ENCODE results near the gene GRP.

Gene GRP

DNA sequence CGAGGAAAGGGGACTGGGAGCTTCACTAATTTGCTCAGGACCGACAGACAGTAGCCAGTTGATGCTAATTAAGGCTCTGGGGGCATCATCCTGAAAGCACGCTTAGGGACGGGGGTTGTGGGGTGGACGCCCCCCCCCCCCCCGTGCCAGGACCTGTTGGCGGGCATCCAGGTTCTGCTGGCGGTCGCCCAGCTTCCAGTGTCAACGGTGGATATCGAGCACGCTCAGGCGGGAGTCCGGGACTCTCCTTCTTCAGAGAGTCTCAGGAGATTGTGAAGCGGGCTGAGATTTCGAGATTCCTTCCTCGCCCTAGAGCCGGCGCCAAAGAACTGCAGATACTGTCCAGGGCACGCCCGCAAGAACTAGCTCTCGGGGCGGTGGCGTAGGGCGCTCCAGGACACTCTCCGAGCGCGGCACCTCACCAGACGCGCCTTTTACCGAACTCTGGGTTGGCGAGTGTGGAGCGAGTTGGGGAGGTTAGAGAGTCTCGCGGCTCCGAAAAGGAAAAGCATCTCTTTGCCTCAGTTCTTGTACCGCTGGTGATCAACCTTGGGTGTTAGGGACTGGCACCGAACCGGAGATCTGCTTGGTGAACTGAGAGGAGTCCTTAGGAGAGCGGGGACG, 47.7 kb downstream of the GRP start:
- TF ChIP-seq, protein P1, sequence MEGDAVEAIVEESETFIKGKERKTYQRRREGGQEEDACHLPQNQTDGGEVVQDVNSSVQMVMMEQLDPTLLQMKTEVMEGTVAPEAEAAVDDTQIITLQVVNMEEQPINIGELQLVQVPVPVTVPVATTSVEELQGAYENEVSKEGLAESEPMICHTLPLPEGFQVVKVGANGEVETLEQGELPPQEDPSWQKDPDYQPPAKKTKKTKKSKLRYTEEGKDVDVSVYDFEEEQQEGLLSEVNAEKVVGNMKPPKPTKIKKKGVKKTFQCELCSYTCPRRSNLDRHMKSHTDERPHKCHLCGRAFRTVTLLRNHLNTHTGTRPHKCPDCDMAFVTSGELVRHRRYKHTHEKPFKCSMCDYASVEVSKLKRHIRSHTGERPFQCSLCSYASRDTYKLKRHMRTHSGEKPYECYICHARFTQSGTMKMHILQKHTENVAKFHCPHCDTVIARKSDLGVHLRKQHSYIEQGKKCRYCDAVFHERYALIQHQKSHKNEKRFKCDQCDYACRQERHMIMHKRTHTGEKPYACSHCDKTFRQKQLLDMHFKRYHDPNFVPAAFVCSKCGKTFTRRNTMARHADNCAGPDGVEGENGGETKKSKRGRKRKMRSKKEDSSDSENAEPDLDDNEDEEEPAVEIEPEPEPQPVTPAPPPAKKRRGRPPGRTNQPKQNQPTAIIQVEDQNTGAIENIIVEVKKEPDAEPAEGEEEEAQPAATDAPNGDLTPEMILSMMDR (IDR thresholded peaks at IDR 0.05; ENCODE audit: insufficient read depth, low read length, missing control alignments) = no peak
- no peak for DNase-seq (ENCODE audit: low read depth, low spot score)
- ChIA-PET POLR2A (interaction anchor here (0.8 kb wide), 1 partner anchor 11 kb away, joined by 4 read pairs; no protein-coding TSS in a partner anchor), CTCF (interaction anchor here (0.9 to 6.1 kb wide), 3 partner anchors 15 to 135 kb away, joined by 3 to 29 read pairs (median 7); no protein-coding TSS in a partner anchor)
- no peak overlapping the region for H3K4me3 ChIP-seq (ENCODE audit: low read depth, low read length)

DNA sequence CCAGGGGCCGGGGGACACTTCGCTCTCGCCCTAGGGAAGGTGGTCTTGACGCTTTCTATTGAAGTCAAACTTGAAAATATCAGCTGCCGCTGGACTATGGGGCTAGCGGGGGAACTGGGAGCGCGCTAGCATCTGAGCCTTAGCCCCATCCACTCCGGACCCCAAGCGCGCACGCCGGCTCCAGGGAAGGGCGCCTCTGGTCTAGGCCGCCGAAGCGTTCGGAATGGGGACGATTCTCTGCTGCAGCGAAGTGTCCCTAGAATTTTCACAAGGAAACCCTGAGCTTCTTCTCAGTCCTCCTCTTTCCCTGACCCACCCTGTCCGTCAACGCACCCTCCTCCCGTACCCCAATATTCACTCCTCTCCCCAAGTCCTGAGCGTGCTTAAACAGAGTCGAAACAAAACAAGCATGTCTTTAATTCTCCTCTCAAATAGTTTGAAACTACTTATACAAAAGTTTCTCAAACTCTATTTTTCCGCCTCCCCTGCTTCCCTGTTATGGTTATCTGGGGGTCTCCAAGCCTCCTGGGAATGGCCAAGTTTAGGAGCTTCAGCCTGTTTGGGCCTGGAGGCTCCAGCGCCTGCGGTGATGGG, 48.3 kb downstream of the GRP start:
- ChIA-PET POLR2A (interaction anchor here (0.8 kb wide), 1 partner anchor 11 kb away, joined by 4 read pairs; no protein-coding TSS in a partner anchor), CTCF (interaction anchor here (0.7 to 6.1 kb wide), 5 partner anchors 15 to 199 kb away, joined by 3 to 29 read pairs (median 3); no protein-coding TSS in a partner anchor)
- TF ChIP-seq, protein P1 (IDR thresholded peaks at IDR 0.05; ENCODE audit: insufficient read depth, low read length, missing control alignments) = no peak
- DNase-seq (ENCODE audit: low read depth, low spot score) = no peak
- no peak overlapping the region for H3K4me3 ChIP-seq (ENCODE audit: low read depth, low read length)

DNA sequence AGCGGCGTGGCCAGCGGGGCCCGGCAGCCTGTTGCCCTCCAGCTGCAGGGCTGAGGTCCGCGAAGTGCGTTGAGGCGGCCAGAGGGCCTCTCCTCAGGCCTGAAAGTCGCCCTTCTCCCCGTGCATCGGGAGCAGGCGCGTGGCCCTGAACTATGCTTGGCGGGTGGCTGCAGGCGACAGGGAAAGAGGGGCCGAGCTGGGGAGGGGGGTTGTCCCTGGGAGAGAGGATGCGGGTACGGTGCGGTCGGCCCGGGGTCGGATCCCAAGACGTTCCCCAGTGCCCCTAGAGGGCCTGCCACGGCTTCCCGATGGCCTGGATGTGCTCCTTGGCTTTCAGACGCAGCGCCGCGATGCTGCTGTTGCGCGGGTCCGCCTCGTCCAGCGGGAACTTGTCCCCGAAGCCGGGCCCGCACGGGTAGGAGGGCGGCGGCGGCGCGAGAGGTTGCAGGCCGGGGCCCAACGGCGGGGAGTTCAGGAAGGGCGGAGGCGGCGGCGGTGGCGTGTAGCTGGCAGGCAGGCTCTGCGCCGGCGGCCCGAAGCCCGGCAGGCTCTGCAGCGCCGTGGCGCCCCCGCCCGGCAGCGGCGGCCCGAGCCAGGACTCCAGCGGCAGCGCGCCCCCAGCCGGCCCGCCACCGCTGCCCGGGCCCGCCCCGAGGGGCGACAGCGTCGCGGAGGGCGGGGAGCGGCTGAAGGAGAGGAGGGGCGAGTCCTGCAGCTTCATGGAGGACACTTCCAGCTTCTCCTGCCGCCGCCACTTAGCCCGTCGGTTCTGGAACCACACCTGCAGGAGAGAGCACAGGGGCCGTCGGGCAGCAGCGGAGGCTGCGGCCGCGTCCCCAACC, 49.0 kb downstream of the GRP start:
- ChIA-PET POLR2A (no interaction called here), CTCF (interaction anchor here (0.7 to 6.1 kb wide), 8 partner anchors 10 to 199 kb away, joined by 3 to 29 read pairs (median 6); no protein-coding TSS in a partner anchor)
- DNase-seq (ENCODE audit: low read depth, low spot score) = no peak
- TF ChIP-seq, protein P1 (IDR thresholded peaks at IDR 0.05; ENCODE audit: insufficient read depth, low read length, missing control alignments) = no peak
- no peak overlapping the region for H3K4me3 ChIP-seq (ENCODE audit: low read depth, low read length)

DNA sequence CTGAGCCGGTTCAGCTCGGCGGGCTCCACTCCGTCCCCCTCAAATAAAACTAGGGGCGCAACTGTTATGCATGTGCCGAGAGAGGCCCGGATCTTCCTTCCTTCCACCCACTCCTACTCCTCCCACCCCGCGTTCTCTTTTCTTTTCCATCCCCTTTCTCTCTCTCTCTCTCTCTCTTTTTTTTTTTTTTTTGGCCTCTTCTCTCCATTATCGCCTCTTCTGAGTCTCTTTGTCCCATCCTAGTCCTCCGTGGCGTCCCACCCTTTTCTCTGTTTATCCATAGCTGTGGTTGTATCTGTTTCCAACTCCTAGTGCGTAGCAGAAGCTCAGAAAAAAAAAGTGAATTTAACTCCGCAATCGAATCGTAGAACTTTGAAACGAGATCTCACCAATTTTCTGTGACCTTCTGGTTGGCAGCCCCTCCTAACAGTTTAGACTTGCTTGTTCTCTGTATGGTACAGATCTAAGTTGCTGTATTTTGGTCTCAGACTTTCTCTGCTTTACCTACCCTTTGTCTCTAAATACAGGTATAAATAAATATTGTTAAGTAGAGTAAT, 49.7 kb downstream of the GRP start:
- no peak overlapping the region for H3K4me3 ChIP-seq (ENCODE audit: low read depth, low read length)
- POLR2A ChIA-PET = no interaction called here
- CTCF ChIA-PET = interaction anchor here (0.6 to 5.2 kb wide), 9 partner anchors 9 to 192 kb away, joined by 3 to 24 read pairs (median 4); no protein-coding TSS in a partner anchor
- TF ChIP-seq, protein P1 (IDR thresholded peaks at IDR 0.05; ENCODE audit: insufficient read depth, low read length, missing control alignments) = no peak
- DNase-seq (ENCODE audit: low read depth, low spot score) = no peak

DNA sequence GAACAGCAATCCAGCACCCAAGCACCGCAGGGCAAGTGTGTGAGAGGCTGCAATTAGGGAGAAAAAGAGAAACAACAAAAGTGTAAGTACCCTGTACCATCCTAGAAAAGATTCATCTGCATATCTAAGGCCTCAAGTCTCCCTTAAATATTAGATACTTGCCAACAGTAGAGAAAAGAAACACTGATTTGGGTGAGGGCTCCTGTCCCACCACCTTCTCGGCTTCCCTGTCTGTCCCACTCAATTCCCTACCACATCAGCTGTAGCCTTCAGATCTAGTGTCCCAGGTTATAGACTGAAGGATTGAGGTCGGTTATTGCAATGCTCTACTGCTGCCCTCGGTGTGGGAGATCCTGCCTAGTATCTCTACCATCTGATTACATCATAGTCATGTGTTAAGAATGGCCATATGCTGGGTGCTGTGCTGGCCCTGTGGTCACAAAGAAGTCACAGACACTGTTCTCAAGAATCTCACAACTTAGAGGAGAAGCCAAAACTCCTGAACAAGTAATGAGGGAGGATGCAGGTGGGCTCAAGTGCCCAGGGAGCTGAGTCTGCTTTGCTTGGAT, 50.8 kb downstream of the GRP start:
- ChIA-PET POLR2A (no interaction called here), CTCF (interaction anchor here (0.7 to 5.2 kb wide), 6 partner anchors 12 to 193 kb away, joined by 3 to 24 read pairs (median 4); no protein-coding TSS in a partner anchor)
- TF ChIP-seq, protein P1 (IDR thresholded peaks at IDR 0.05; ENCODE audit: insufficient read depth, low read length, missing control alignments) = no peak
- no peak for DNase-seq (ENCODE audit: low read depth, low spot score)
- H3K4me3 ChIP-seq (ENCODE audit: low read depth, low read length) = no peak overlapping the region

Measured in AG04449 (cell line).